Measurements from ENCODE around the gene TIMM17B. TPM values are rescaled to one million over a fixed set of nuclear protein-coding genes. Genes with fewer than 3 reads are reported as not detected.

TIMM17B gene
- total RNA-seq, 1 donor from 2014 or later: 48.7 TPM

DNA sequence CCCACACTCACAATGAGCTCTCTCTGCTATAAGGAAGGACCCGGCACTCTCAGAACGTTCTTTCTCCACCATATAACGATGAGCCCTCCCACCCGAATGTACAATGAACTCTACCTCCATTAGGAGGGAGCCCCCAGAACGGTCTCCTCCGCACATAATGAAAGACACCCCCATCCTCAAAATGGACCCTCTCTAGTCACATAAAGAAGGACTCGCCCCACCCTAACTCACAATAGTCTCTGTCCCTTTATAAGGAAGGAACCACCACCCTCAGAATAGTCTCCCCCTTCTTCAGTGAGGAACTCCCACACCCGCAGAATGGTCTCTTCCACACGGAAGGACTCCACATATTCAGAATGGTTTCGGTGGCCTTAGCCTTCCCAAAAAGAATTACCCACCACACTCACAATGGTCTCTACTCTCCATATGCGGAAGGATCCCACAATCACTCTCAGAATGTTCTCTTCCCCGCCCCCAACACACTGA lies 13.4 kb upstream of the TIMM17B start:
- Mint-ChIP-seq H3K27ac (peak overlapping the region; percentile 88), H3K4me1 (peaks cover 8% of the 10 kb centered on the region), H3K4me3 (peak overlapping the region; percentile 89), H3K27me3 (ENCODE audit: insufficient read depth, low read depth) (peaks cover 4% of the 10 kb centered on the region), H3K36me3 (no peaks in the 10 kb centered on the region), H3K9me3 (peaks cover 15% of the 10 kb centered on the region)
- H3K4me1 ChIP-seq: no peaks in the 10 kb centered on the region
- H3K27me3 ChIP-seq: no peaks in the 10 kb centered on the region
- DNase-seq (ENCODE audit: low spot score): no peak
- peaks cover 23% of the 10 kb centered on the region for H3K79me2 ChIP-seq (ENCODE audit: low read depth)
- H2AFZ ChIP-seq (replicated peaks): no peak overlapping the region
- peak overlapping the region; percentile 38 for H3K9ac ChIP-seq
- TF ChIP-seq CTCF (IDR thresholded peaks at IDR 0.05) (no peak), EZH2phosphoT487 (IDR thresholded peaks at IDR 0.05) (no peak), EZH2 (IDR thresholded peaks at IDR 0.05) (no peak)
- no peaks in the 10 kb centered on the region for H4K20me1 ChIP-seq (ENCODE audit: low read depth)
- no peaks in the 10 kb centered on the region for H3K9me3 ChIP-seq (ENCODE audit: low read depth)
- peak overlapping the region; percentile 83 for H3K4me3 ChIP-seq
- no peaks in the 10 kb centered on the region for H3K36me3 ChIP-seq
- H3K4me2 ChIP-seq: peak overlapping the region; percentile 84
- no peak overlapping the region for H3K27ac ChIP-seq
- peaks cover 14% of the 10 kb centered on the region for H3F3A ChIP-seq (ENCODE audit: low read depth)

DNA sequence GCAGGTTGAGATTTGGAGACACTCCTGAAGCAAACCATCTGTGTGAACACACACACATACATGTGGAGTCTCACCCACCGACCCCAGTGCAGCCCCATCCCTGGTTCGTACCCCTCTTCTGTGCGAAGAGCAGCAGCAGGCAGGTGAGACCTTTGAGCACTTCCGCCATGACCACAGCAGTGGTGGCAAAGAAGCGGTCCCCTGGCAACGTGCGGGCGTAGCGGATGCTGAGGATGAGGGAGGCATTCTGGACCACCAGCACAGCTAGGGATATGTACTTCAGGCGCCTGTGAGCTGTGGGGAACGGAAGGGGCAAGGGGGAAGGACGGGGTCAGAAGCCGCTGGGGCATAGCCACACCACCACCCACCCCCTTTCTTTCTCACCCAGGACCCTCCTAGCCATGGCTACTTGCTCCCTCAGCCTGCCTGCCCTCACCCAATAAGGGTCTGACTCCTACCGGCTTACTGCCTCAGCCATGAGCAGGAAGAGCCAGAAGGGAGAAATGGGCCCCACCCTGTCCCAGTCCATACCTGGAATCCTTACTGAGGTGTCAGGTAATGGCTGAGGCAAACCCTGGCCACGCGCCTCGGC lies 12.2 kb upstream of the TIMM17B start:
- DNase-seq (ENCODE audit: low spot score): no peak
- H3K4me2 ChIP-seq: no peak overlapping the region

GRCh38 chrX:48908600-48908999 lies 11.0 kb upstream of the TIMM17B start:
- Mint-ChIP-seq H3K9me3 (peaks cover 21% of the 10 kb centered on the region), H3K27ac (no peak overlapping the region), H3K27me3 (ENCODE audit: insufficient read depth, low read depth) (peaks cover 4% of the 10 kb centered on the region), H3K36me3 (peaks cover 5% of the 10 kb centered on the region), H3K4me1 (peaks cover 8% of the 10 kb centered on the region), H3K4me3 (no peak overlapping the region)
- Histone ChIP-seq H3K4me2 (no peak overlapping the region), H3K4me3 (no peak overlapping the region), H3K27ac (no peak overlapping the region), H3F3A (ENCODE audit: low read depth) (peaks cover 14% of the 10 kb centered on the region), H4K20me1 (ENCODE audit: low read depth) (no peaks in the 10 kb centered on the region), H3K79me2 (ENCODE audit: low read depth) (peaks cover 14% of the 10 kb centered on the region), H2AFZ (replicated peaks) (no peak overlapping the region), H3K27me3 (no peaks in the 10 kb centered on the region), H3K36me3 (no peaks in the 10 kb centered on the region), H3K4me1 (no peaks in the 10 kb centered on the region), H3K9me3 (ENCODE audit: low read depth) (no peaks in the 10 kb centered on the region), H3K9ac (no peak overlapping the region)
- DNase-seq (ENCODE audit: low spot score): no peak
- TF ChIP-seq CTCF (IDR thresholded peaks at IDR 0.05) (no peak), EZH2 (IDR thresholded peaks at IDR 0.05) (no peak), EZH2phosphoT487 (IDR thresholded peaks at IDR 0.05) (no peak)

More for the DNA sequence above, 12.2 kb upstream of the TIMM17B start:
- peak overlapping the region; percentile 89 for H3K4me3 Mint-ChIP-seq
- H3K4me3 ChIP-seq: no peak overlapping the region
- H3K9me3 ChIP-seq (ENCODE audit: low read depth): no peaks in the 10 kb centered on the region
- H2AFZ ChIP-seq (replicated peaks): no peak overlapping the region
- H3K27ac Mint-ChIP-seq: no peak overlapping the region
- H3F3A ChIP-seq (ENCODE audit: low read depth): peaks cover 14% of the 10 kb centered on the region
- peaks cover 8% of the 10 kb centered on the region for H3K4me1 Mint-ChIP-seq
- H3K27me3 ChIP-seq: no peaks in the 10 kb centered on the region
- peaks cover 15% of the 10 kb centered on the region for H3K9me3 Mint-ChIP-seq
- H3K36me3 Mint-ChIP-seq: no peaks in the 10 kb centered on the region
- no peak overlapping the region for H3K27ac ChIP-seq
- H3K79me2 ChIP-seq (ENCODE audit: low read depth): peaks cover 14% of the 10 kb centered on the region
- H3K27me3 Mint-ChIP-seq (ENCODE audit: insufficient read depth, low read depth): peaks cover 4% of the 10 kb centered on the region
- H3K4me1 ChIP-seq: no peaks in the 10 kb centered on the region
- no peak for TF ChIP-seq CTCF (IDR thresholded peaks at IDR 0.05)
- TF ChIP-seq EZH2phosphoT487 (IDR thresholded peaks at IDR 0.05): no peak
- no peak for TF ChIP-seq EZH2 (IDR thresholded peaks at IDR 0.05)
- no peaks in the 10 kb centered on the region for H3K36me3 ChIP-seq
- H3K9ac ChIP-seq: no peak overlapping the region
- H4K20me1 ChIP-seq (ENCODE audit: low read depth): no peaks in the 10 kb centered on the region
